ENCODE results near the gene NFE2L1. TPM values are rescaled to one million over a fixed set of nuclear protein-coding genes. Genes with fewer than 3 reads are reported as not detected.

The NFE2L1 gene
- total and polyA plus RNA-seq, 9 of the 15 experiments (the other 6 are each of a cell fraction or from before 2014, with no cell fraction given) = 2.0 to 68.6 (median 39.7) TPM

DNA sequence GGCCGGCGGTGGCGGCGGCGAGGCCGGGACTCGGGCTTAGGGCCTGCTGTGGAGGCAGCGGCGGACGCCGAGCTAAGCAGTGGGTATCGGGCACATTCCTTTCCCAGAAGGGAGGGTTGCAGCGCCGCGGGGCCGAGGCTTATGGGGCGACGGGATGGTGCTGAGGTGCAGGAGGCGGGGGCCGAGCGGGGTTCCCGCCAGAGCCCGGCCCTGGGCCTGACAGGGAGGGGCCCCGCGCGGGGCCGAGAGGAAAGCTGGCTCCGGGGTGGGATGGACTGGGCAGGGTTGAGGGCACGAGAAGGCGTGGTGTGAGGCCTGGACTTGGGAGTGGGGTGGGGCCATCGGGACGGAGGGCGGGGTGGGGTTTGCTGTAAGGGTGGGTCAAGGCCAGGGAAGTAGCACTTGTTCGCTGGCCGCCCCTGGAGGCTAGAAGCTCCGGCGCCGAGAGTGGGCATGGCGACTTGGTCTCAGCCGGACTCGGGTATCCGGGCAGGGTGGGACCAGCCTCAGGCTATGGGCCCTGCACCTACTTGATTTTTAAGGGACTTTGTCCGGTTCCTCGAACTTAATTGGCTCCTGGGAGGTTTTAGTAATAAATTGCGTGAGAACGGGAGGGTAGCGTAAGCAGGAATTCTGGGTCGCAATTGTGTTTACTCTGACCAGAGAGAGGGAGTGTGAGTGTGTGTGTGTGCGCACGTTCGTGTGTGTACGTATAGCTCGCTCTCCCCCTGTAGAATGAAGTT lies 396 bp downstream of the NFE2L1 start (continued):
- TF ChIP-seq LCOR (CRISPR knock-in tag; IDR thresholded peaks at IDR 0.05) = no peak; the same call in 1 of the 2 replicates
- TF ChIP-seq BCOR (IDR thresholded peaks at IDR 0.05) = no peak
- TF ChIP-seq SUPT5H (IDR thresholded peaks at IDR 0.05) = peak; percentile 81
- TF ChIP-seq ZSCAN29 (IDR thresholded peaks at IDR 0.05) = no peak
- TF ChIP-seq, protein P1, sequence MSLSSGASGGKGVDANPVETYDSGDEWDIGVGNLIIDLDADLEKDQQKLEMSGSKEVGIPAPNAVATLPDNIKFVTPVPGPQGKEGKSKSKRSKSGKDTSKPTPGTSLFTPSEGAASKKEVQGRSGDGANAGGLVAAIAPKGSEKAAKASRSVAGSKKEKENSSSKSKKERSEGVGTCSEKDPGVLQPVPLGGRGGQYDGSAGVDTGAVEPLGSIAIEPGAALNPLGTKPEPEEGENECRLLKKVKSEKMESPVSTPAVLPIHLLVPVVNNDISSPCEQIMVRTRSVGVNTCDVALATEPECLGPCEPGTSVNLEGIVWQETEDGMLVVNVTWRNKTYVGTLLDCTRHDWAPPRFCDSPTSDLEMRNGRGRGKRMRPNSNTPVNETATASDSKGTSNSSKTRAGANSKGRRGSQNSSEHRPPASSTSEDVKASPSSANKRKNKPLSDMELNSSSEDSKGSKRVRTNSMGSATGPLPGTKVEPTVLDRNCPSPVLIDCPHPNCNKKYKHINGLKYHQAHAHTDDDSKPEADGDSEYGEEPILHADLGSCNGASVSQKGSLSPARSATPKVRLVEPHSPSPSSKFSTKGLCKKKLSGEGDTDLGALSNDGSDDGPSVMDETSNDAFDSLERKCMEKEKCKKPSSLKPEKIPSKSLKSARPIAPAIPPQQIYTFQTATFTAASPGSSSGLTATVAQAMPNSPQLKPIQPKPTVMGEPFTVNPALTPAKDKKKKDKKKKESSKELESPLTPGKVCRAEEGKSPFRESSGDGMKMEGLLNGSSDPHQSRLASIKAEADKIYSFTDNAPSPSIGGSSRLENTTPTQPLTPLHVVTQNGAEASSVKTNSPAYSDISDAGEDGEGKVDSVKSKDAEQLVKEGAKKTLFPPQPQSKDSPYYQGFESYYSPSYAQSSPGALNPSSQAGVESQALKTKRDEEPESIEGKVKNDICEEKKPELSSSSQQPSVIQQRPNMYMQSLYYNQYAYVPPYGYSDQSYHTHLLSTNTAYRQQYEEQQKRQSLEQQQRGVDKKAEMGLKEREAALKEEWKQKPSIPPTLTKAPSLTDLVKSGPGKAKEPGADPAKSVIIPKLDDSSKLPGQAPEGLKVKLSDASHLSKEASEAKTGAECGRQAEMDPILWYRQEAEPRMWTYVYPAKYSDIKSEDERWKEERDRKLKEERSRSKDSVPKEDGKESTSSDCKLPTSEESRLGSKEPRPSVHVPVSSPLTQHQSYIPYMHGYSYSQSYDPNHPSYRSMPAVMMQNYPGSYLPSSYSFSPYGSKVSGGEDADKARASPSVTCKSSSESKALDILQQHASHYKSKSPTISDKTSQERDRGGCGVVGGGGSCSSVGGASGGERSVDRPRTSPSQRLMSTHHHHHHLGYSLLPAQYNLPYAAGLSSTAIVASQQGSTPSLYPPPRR (CRISPR knock-in tag; IDR thresholded peaks at IDR 0.05; ENCODE audit: borderline replicate concordance) = no peak
- no peak for TF ChIP-seq PTRF (tag; IDR thresholded peaks at IDR 0.05)
- TF ChIP-seq NRF1 (conservative IDR thresholded peaks at IDR 0.05 in 1 of 2, IDR thresholded peaks at IDR 0.05 in 1 of 2) = peak; percentile 37 to 51
- TF ChIP-seq E2F3 (CRISPR knock-in tag; IDR thresholded peaks at IDR 0.05) = peak; percentile 90
- peak; percentile 63 for TF ChIP-seq RBBP5 (IDR thresholded peaks at IDR 0.05; ENCODE audit: borderline replicate concordance, insufficient read depth, low read length, poor library complexity, severe bottlenecking)
- TF ChIP-seq ZNF133 (CRISPR knock-in tag; IDR thresholded peaks at IDR 0.05) = no peak
- TF ChIP-seq HMG20A (CRISPR knock-in tag; conservative IDR thresholded peaks at IDR 0.05) = no peak
- no peak for TF ChIP-seq ZNF3 (CRISPR knock-in tag; IDR thresholded peaks at IDR 0.05)
- TF ChIP-seq, protein P2, sequence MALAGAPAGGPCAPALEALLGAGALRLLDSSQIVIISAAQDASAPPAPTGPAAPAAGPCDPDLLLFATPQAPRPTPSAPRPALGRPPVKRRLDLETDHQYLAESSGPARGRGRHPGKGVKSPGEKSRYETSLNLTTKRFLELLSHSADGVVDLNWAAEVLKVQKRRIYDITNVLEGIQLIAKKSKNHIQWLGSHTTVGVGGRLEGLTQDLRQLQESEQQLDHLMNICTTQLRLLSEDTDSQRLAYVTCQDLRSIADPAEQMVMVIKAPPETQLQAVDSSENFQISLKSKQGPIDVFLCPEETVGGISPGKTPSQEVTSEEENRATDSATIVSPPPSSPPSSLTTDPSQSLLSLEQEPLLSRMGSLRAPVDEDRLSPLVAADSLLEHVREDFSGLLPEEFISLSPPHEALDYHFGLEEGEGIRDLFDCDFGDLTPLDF (CRISPR knock-in tag; IDR thresholded peaks at IDR 0.05) = no peak
- TF ChIP-seq STAT5A (IDR thresholded peaks at IDR 0.05; ENCODE audit: borderline replicate concordance, low read length) = no peak
- no peak for TF ChIP-seq ETV6 (IDR thresholded peaks at IDR 0.05; ENCODE audit: borderline replicate concordance in 1 of 2, low read depth in 2 of 2, low read length in 1 of 2)
- TF ChIP-seq ETV6 (CRISPR knock-in tag; IDR thresholded peaks at IDR 0.05; ENCODE audit: borderline replicate concordance) = no peak
- TF ChIP-seq BRD9 (IDR thresholded peaks at IDR 0.05; ENCODE audit: low read depth, partially characterized antibody) = peak; percentile 27
- peak; percentile 52 for TF ChIP-seq SAP30 (IDR thresholded peaks at IDR 0.05; ENCODE audit: borderline replicate concordance, insufficient read depth, low read depth, low read length, poor library complexity, severe bottlenecking)
- TF ChIP-seq, protein P3, sequence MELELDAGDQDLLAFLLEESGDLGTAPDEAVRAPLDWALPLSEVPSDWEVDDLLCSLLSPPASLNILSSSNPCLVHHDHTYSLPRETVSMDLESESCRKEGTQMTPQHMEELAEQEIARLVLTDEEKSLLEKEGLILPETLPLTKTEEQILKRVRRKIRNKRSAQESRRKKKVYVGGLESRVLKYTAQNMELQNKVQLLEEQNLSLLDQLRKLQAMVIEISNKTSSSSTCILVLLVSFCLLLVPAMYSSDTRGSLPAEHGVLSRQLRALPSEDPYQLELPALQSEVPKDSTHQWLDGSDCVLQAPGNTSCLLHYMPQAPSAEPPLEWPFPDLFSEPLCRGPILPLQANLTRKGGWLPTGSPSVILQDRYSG (tag; conservative IDR thresholded peaks at IDR 0.05; ENCODE audit: low read depth) = no peak
- TF ChIP-seq POU5F1 (IDR thresholded peaks at IDR 0.05; ENCODE audit: borderline replicate concordance, low read depth, low read length, partially characterized antibody) = no peak
- no peak for TF ChIP-seq EZH2 (IDR thresholded peaks at IDR 0.05; ENCODE audit: borderline replicate concordance, low read depth, low read length)
- TF ChIP-seq ZKSCAN1 (IDR thresholded peaks at IDR 0.05; ENCODE audit: low read depth, low read length) = 0 out of 2 replicates have a peak, but pooled peaks have one; percentile 8
